ENCODE data around the gene ZNF648. TPM values are rescaled to one million over a fixed set of nuclear protein-coding genes. Genes with fewer than 3 reads are reported as not detected.
A peak's percentile ranks its signal among the peaks of the same experiment; 100 is the strongest.
"Not testable (repeated sequence)": the region's sequence is repeated elsewhere in the genome, so short reads cannot be mapped to it uniquely, and the experiment has no call there.

Gene ZNF648
- total RNA-seq, 1 experiment from 2014 or later: not detected

GRCh38 chr1:182050481-182051448 is 10.7 kb downstream of the ZNF648 start:
- Histone ChIP-seq H3K36me3 (ENCODE audit: insufficient read depth, low read length) (no peaks in the 10 kb centered on the region), H3K27me3 (ENCODE audit: low read length) (no peaks in the 10 kb centered on the region), H3K4me1 (ENCODE audit: low read length) (no peaks in the 10 kb centered on the region), H3K9me3 (ENCODE audit: low read length) (no peaks in the 10 kb centered on the region), H4K20me1 (ENCODE audit: insufficient read depth, low read depth, low read length) (no peaks in the 10 kb centered on the region), H2AFZ (ENCODE audit: low read length) (no peak overlapping the region), H3K9ac (ENCODE audit: low read length) (no peak overlapping the region), H3K4me3 (ENCODE audit: low read length) (no peak overlapping the region), H3K4me2 (ENCODE audit: low read depth, low read length, poor library complexity, severe bottlenecking) (no peak overlapping the region), H3K9me2 (replicated peaks; ENCODE audit: insufficient read depth, low read length) (no peaks in the 10 kb centered on the region), H3K27ac (ENCODE audit: low read length) (no peak overlapping the region), H3K79me2 (ENCODE audit: low read length) (no peaks in the 10 kb centered on the region)
- no peak for DNase-seq

GRCh38 chr1:182048562-182048961 is 12.9 kb downstream of the ZNF648 start:
- H3K79me2 ChIP-seq (ENCODE audit: low read length): no peaks in the 10 kb centered on the region
- H3K9ac ChIP-seq (ENCODE audit: low read length): no peak overlapping the region
- no peaks in the 10 kb centered on the region for H3K36me3 ChIP-seq (ENCODE audit: insufficient read depth, low read length)
- no peak overlapping the region for H3K27ac ChIP-seq (ENCODE audit: low read length)
- H3K4me3 ChIP-seq (ENCODE audit: low read length): no peak overlapping the region
- no peak for DNase-seq
- H3K4me1 ChIP-seq (ENCODE audit: low read length): no peaks in the 10 kb centered on the region
- H3K9me2 ChIP-seq (replicated peaks; ENCODE audit: insufficient read depth, low read length): no peaks in the 10 kb centered on the region
- no peak overlapping the region for H3K4me2 ChIP-seq (ENCODE audit: low read depth, low read length, poor library complexity, severe bottlenecking)
- no peaks in the 10 kb centered on the region for H3K9me3 ChIP-seq (ENCODE audit: low read length)
- no peaks in the 10 kb centered on the region for H4K20me1 ChIP-seq (ENCODE audit: insufficient read depth, low read depth, low read length)
- no peak overlapping the region for H2AFZ ChIP-seq (ENCODE audit: low read length)
- no peaks in the 10 kb centered on the region for H3K27me3 ChIP-seq (ENCODE audit: low read length)

- DNase-seq: no peak
- no peak overlapping the region for H3K27ac ChIP-seq (ENCODE audit: low read length)
- H2AFZ ChIP-seq (ENCODE audit: low read length): no peak overlapping the region
- 0 out of 2 replicates have a peak, but pooled peaks cover 3% of the 10 kb centered on the region for H3K9me2 ChIP-seq (replicated peaks; ENCODE audit: insufficient read depth, low read length)
- H3K4me2 ChIP-seq (ENCODE audit: low read depth, low read length, poor library complexity, severe bottlenecking): no peak overlapping the region
- H3K27me3 ChIP-seq (ENCODE audit: low read length): no peaks in the 10 kb centered on the region
- H3K4me3 ChIP-seq (ENCODE audit: low read length): no peak overlapping the region
- no peaks in the 10 kb centered on the region for H3K79me2 ChIP-seq (ENCODE audit: low read length)
- H3K36me3 ChIP-seq (ENCODE audit: insufficient read depth, low read length): no peaks in the 10 kb centered on the region
- H4K20me1 ChIP-seq (ENCODE audit: insufficient read depth, low read depth, low read length): no peaks in the 10 kb centered on the region
- H3K4me1 ChIP-seq (ENCODE audit: low read length): no peaks in the 10 kb centered on the region
- no peak overlapping the region for H3K9ac ChIP-seq (ENCODE audit: low read length)
- no peaks in the 10 kb centered on the region for H3K9me3 ChIP-seq (ENCODE audit: low read length)
Measured at GRCh38 chr1:182046763-182047162, 14.7 kb downstream of the ZNF648 start.

DNA sequence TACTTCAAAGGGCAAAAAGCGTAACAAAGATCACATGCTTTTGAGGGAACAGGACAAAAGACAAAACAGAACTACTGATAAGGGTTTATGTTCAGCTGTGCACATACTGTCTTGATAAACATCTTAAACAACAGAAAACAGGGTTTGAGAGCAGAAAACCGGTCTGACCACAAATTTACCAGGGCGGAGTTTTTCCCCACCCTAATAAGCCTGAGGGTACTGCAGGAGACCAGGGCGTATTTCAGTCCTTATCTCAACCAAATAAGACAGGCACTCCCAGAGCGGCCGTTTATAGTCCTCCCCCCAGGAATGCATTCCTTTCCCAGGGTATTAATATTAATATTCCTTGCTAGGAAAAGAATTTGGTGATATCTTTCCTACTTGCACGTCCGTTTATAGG is 16.0 kb downstream of the ZNF648 start:
- not testable (repeated sequence) for H2AFZ ChIP-seq (ENCODE audit: low read length); H3K4me1 ChIP-seq (ENCODE audit: low read length); H4K20me1 ChIP-seq (ENCODE audit: insufficient read depth, low read depth, low read length); H3K36me3 ChIP-seq (ENCODE audit: insufficient read depth, low read length); H3K79me2 ChIP-seq (ENCODE audit: low read length); DNase-seq; H3K4me2 ChIP-seq (ENCODE audit: low read depth, low read length, poor library complexity, severe bottlenecking); H3K9me2 ChIP-seq (replicated peaks; ENCODE audit: insufficient read depth, low read length); H3K27ac ChIP-seq (ENCODE audit: low read length); H3K27me3 ChIP-seq (ENCODE audit: low read length); H3K9me3 ChIP-seq (ENCODE audit: low read length); H3K9ac ChIP-seq (ENCODE audit: low read length); H3K4me3 ChIP-seq (ENCODE audit: low read length)

GRCh38 chr1:182041615-182042014 is 19.9 kb downstream of the ZNF648 start:
- no peak overlapping the region for H3K9ac ChIP-seq (ENCODE audit: low read length)
- H3K4me1 ChIP-seq (ENCODE audit: low read length): no peaks in the 10 kb centered on the region
- H2AFZ ChIP-seq (ENCODE audit: low read length): no peak overlapping the region
- DNase-seq: no peak
- H3K27me3 ChIP-seq (ENCODE audit: low read length): no peaks in the 10 kb centered on the region
- H3K4me3 ChIP-seq (ENCODE audit: low read length): no peak overlapping the region
- H3K27ac ChIP-seq (ENCODE audit: low read length): no peak overlapping the region
- 0 out of 2 replicates have a peak, but pooled peaks cover 3% of the 10 kb centered on the region for H3K9me2 ChIP-seq (replicated peaks; ENCODE audit: insufficient read depth, low read length)
- peaks cover 8% of the 10 kb centered on the region; the same call in 1 of the 2 replicates for H3K9me3 ChIP-seq (ENCODE audit: low read length)
- H4K20me1 ChIP-seq (ENCODE audit: insufficient read depth, low read depth, low read length): no peaks in the 10 kb centered on the region
- no peaks in the 10 kb centered on the region for H3K79me2 ChIP-seq (ENCODE audit: low read length)
- H3K36me3 ChIP-seq (ENCODE audit: insufficient read depth, low read length): no peaks in the 10 kb centered on the region
- no peak overlapping the region for H3K4me2 ChIP-seq (ENCODE audit: low read depth, low read length, poor library complexity, severe bottlenecking)

GRCh38 chr1:182038220-182038619 is 23.3 kb downstream of the ZNF648 start:
- Histone ChIP-seq H3K36me3 (ENCODE audit: insufficient read depth, low read length) (no peaks in the 10 kb centered on the region), H3K4me3 (ENCODE audit: low read length) (no peak overlapping the region)

DNA sequence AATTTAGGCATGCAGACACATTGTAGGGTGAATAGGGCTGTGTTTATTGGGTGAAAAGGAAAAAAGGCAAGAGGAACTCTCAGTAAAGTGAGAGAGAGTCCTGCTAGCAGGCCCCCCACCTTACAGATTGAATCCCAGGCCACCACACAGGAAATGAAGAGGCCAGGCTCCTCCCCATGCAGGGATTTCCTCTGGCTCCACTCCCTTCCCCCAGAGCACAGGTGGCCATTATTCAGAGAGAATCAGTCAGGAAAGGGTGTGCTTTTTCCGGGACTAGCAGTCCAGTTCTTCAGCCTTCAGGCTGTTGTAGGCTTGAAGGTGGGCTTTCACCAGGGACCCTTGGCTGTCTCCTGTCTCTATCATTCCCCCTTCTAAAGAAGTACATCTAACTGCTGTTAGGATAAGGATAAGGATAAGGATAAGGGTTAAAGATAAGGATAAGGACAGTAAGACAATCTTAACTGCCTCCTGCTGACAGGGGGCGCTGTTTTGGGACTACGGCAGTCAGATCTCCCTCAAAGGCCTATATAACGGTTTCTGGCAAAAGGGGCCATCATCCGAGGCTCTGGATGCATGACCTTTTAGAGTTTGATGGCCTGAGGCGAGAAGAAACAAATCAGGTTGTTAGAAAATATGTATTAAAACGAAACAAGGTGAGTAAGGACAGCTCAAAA is 26.3 kb downstream of the ZNF648 start:
- Histone ChIP-seq H3K27me3 (ENCODE audit: low read length) (no peaks in the 10 kb centered on the region), H3K27ac (ENCODE audit: low read length) (no peak overlapping the region), H3K9me3 (ENCODE audit: low read length) (peaks cover 8% of the 10 kb centered on the region; the same call in 1 of the 2 replicates), H3K4me2 (ENCODE audit: low read depth, low read length, poor library complexity, severe bottlenecking) (no peak overlapping the region), H2AFZ (ENCODE audit: low read length) (no peak overlapping the region), H3K9me2 (replicated peaks; ENCODE audit: insufficient read depth, low read length) (no peaks in the 10 kb centered on the region), H3K4me1 (ENCODE audit: low read length) (peaks cover 2% of the 10 kb centered on the region; the same call in 1 of the 2 replicates), H3K79me2 (ENCODE audit: low read length) (no peaks in the 10 kb centered on the region), H3K36me3 (ENCODE audit: insufficient read depth, low read length) (no peaks in the 10 kb centered on the region), H3K9ac (ENCODE audit: low read length) (no peak overlapping the region), H4K20me1 (ENCODE audit: insufficient read depth, low read depth, low read length) (no peaks in the 10 kb centered on the region), H3K4me3 (ENCODE audit: low read length) (no peak overlapping the region)
- peak; percentile 59 for DNase-seq

More at GRCh38 chr1:182038220-182038619, 23.3 kb downstream of the ZNF648 start:
- no peaks in the 10 kb centered on the region for H3K79me2 ChIP-seq (ENCODE audit: low read length)
- no peaks in the 10 kb centered on the region for H3K4me1 ChIP-seq (ENCODE audit: low read length)
- H2AFZ ChIP-seq (ENCODE audit: low read length): no peak overlapping the region
- no peak overlapping the region for H3K9ac ChIP-seq (ENCODE audit: low read length)
- no peak overlapping the region for H3K27ac ChIP-seq (ENCODE audit: low read length)
- peaks cover 8% of the 10 kb centered on the region; the same call in 1 of the 2 replicates for H3K9me3 ChIP-seq (ENCODE audit: low read length)
- H3K4me2 ChIP-seq (ENCODE audit: low read depth, low read length, poor library complexity, severe bottlenecking): no peak overlapping the region
- H3K27me3 ChIP-seq (ENCODE audit: low read length): no peaks in the 10 kb centered on the region
- DNase-seq: no peak
- H3K9me2 ChIP-seq (replicated peaks; ENCODE audit: insufficient read depth, low read length): 0 out of 2 replicates have a peak, but pooled peaks cover 3% of the 10 kb centered on the region
- H4K20me1 ChIP-seq (ENCODE audit: insufficient read depth, low read depth, low read length): no peaks in the 10 kb centered on the region

GRCh38 chr1:182032251-182032650 is 29.3 kb downstream of the ZNF648 start:
- Histone ChIP-seq H3K9me3 (ENCODE audit: low read length) (no peaks in the 10 kb centered on the region), H3K4me3 (ENCODE audit: low read length) (no peak overlapping the region)

More at GRCh38 chr1:182032251-182032650, 29.3 kb downstream of the ZNF648 start:
- H3K4me2 ChIP-seq (ENCODE audit: low read depth, low read length, poor library complexity, severe bottlenecking): no peak overlapping the region
- no peaks in the 10 kb centered on the region for H3K9me2 ChIP-seq (replicated peaks; ENCODE audit: insufficient read depth, low read length)
- no peak overlapping the region for H3K9ac ChIP-seq (ENCODE audit: low read length)
- no peaks in the 10 kb centered on the region for H3K36me3 ChIP-seq (ENCODE audit: insufficient read depth, low read length)
- H3K4me1 ChIP-seq (ENCODE audit: low read length): peaks cover 11% of the 10 kb centered on the region
- H2AFZ ChIP-seq (ENCODE audit: low read length): no peak overlapping the region
- H3K27ac ChIP-seq (ENCODE audit: low read length): no peak overlapping the region
- no peaks in the 10 kb centered on the region for H3K79me2 ChIP-seq (ENCODE audit: low read length)
- no peaks in the 10 kb centered on the region for H4K20me1 ChIP-seq (ENCODE audit: insufficient read depth, low read depth, low read length)
- DNase-seq: no peak
- H3K27me3 ChIP-seq (ENCODE audit: low read length): no peaks in the 10 kb centered on the region
